Measurements from ENCODE around the gene ESRRG.

The ESRRG gene

DNA sequence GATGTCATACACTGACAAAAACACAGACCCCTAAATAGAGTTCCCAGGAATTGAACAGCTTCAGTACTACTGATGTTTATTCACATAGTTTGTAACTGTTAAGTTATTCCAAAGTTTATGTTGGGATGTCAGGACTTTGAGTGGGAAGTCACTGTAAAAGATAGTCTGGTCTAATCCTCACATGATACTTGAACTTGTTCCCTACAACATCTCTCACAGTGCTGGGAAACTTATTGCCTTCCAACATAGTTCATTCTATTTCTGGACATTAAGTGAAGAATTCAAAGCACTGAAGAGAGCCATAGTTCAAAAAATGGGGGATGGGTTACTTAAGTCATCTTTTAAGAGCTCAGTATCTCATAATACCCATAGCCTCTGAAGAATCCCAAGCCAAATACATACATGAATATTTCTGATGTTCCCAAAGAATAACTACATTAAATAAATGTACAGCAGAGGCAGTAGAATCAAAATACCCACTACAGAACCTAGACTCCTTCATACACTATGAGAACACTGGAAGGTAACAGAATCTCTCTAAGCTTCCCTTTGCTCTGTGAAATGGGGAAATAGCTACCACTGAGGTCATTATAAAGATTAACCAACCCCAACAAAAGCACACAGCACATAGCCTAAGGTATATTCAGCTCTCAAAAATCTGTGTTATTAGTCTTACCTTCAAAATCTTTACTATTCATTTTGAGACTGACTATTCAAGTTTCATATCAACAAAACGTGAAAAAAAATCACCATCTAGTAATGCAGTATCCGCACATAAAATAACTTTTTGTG is 81.4 kb downstream of the ESRRG start:
- ATAC-seq (replicated peaks) (no peak), DNase-seq (no peak)
- no peaks in the 10 kb centered on the region for H3K27me3 Mint-ChIP-seq
- peaks cover 2 to 8% of the 10 kb centered on the region in 2 donors for H3K9me3 Mint-ChIP-seq
- no peaks in the 10 kb centered on the region for H3K36me3 Mint-ChIP-seq (ENCODE audit: insufficient read depth)
- no peak overlapping the region for H3K27ac Mint-ChIP-seq
- H3K4me1 Mint-ChIP-seq (ENCODE audit: low read depth in 2 of 2) = no peaks in the 10 kb centered on the region
- no peak overlapping the region for H3K4me3 Mint-ChIP-seq

DNA sequence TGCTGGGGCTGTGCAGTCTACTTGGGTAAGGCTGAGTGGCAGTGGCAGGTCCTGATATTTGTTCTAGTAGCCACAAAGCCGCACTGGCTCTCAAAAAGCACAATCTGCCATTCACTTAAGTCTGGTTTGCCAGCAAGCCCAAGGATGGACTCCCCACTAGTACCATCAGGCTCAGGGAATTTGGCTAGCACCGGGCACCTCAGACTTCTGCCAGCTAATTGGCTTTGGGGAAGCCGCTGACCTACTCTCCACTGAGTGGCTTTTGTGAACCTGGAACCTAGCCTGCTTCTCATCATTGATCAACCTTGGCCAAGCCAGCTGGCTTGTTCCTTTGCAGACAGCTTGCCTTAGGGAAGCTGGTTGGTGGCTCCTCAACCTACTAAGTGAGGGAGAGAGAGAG is 83.1 kb downstream of the ESRRG start:
- H3K4me1 Mint-ChIP-seq (ENCODE audit: low read depth in 2 of 2) = no peaks in the 10 kb centered on the region
- H3K36me3 Mint-ChIP-seq (ENCODE audit: insufficient read depth) = no peaks in the 10 kb centered on the region
- H3K4me3 Mint-ChIP-seq = no peak overlapping the region
- ATAC-seq (replicated peaks) = no peak
- H3K27ac Mint-ChIP-seq = no peak overlapping the region
- no peak for DNase-seq
- no peaks in the 10 kb centered on the region for H3K27me3 Mint-ChIP-seq
- H3K9me3 Mint-ChIP-seq = peaks cover 0 to 2% of the 10 kb centered on the region in 2 donors

DNA sequence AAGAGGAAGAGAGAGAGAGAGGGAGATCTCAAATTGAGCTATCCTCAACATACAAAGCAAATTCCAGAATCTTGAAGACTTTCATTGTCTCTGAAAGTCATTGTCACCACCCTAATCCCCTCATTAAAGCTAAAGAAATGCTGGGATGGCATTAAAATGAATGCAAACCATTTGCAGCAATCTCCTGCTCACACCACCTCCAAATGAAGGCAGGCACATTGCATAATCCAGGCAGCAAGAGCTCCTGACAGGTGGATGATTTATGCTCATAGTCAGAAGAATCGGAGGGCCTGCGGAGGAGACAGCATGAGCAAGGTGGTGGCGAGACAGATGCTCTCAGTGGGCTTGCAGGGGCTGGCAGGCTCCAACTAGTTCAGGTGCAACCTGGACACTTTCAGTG is 90.2 kb downstream of the ESRRG start:
- Mint-ChIP-seq H3K27me3 (no peaks in the 10 kb centered on the region), H3K36me3 (ENCODE audit: insufficient read depth) (no peaks in the 10 kb centered on the region), H3K4me3 (no peak overlapping the region), H3K4me1 (ENCODE audit: low read depth in 2 of 2) (no peaks in the 10 kb centered on the region), H3K9me3 (peaks cover 6 to 7% of the 10 kb centered on the region in 2 donors), H3K27ac (no peak overlapping the region)
- ATAC-seq (replicated peaks) = no peak
- no peak for DNase-seq

DNA sequence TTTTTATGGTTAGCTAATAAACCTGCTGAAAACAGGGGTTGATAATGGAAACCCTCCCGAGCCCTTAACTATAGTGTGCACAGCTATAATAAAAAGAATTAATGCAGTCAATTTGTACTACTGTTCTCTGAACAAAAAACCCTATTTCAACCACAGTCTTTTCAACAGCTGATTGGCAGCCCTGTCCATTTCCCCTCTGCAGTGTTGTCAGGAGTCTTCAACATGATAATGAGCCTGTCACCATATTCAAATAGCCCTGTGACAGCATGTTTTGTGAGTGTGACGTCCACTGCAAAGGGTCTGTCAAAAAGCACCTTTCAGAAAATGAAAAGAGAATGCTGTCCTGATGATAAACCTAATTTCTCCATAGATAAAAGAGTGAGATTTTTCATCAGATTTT is 92.7 kb downstream of the ESRRG start:
- no peaks in the 10 kb centered on the region for H3K4me1 Mint-ChIP-seq (ENCODE audit: low read depth in 2 of 2)
- DNase-seq = no peak
- no peaks in the 10 kb centered on the region for H3K27me3 Mint-ChIP-seq
- H3K27ac Mint-ChIP-seq = no peak overlapping the region
- H3K4me3 Mint-ChIP-seq = no peak overlapping the region
- no peak for ATAC-seq (replicated peaks)
- H3K36me3 Mint-ChIP-seq (ENCODE audit: insufficient read depth) = no peaks in the 10 kb centered on the region
- peaks cover 5 to 7% of the 10 kb centered on the region in 2 donors for H3K9me3 Mint-ChIP-seq

DNA sequence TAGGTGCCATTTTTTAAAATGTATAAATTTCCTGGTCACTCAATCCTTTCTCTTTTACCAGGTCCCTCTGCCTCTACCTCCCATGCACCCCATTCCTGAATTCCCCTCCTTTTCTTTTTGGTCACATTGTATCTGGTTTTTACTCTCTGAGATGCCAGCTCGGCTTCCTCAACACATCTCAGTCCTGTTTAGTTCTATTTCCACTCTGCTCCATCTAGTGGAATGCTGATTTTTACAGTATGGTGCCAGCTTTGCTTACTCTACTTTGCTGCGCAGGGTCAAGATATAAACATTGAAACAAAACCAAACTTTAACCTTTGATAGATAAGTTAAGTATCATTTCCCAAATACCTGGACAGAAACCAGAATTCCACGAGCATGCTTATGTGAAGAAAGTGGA is 96.0 kb downstream of the ESRRG start:
- Mint-ChIP-seq H3K4me1 (ENCODE audit: low read depth in 2 of 2) (no peaks in the 10 kb centered on the region), H3K4me3 (no peak overlapping the region), H3K36me3 (ENCODE audit: insufficient read depth) (no peaks in the 10 kb centered on the region), H3K27me3 (no peaks in the 10 kb centered on the region), H3K27ac (no peak overlapping the region), H3K9me3 (peaks cover 5 to 7% of the 10 kb centered on the region in 2 donors)
- ATAC-seq (replicated peaks) = no peak
- DNase-seq = no peak

DNA sequence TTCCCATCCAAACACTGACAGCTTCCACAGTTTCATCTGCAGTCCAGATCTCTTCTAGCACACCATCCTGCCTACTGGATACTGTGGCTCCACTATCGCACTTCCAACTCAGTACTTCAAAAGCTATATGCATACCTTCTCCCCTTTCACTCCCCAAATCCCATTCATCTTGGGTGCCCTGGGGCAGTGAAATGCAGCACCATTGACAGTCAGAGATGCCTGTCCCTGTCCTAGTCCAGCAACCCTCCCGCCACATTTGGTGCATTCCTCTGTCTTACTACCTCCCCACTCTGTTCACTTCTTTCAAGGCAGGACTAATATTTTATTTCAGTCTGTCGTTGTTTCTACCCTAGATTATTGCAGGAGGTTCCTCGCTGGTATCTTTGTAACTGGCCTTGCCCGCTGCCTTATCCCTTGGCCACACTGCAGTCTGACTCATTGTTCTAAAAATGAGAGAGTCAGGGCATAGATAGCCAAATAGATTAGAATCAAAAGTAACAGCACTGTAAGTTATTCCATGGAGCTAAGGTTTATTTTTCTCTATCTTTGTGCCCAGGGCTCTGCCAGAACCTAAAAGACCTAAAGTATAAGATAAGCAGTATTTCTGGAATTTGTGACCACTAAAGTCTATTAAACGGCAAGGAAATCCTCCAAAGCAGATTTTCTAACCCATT is 96.7 kb downstream of the ESRRG start:
- H3K4me1 Mint-ChIP-seq (ENCODE audit: low read depth in 2 of 2) = no peaks in the 10 kb centered on the region
- no peak overlapping the region for H3K4me3 Mint-ChIP-seq
- no peaks in the 10 kb centered on the region for H3K27me3 Mint-ChIP-seq
- H3K27ac Mint-ChIP-seq = no peak overlapping the region
- ATAC-seq (replicated peaks) (no peak), DNase-seq (no peak)
- H3K9me3 Mint-ChIP-seq = peaks cover 7% of the 10 kb centered on the region in 2 donors
- no peaks in the 10 kb centered on the region for H3K36me3 Mint-ChIP-seq (ENCODE audit: insufficient read depth)

DNA sequence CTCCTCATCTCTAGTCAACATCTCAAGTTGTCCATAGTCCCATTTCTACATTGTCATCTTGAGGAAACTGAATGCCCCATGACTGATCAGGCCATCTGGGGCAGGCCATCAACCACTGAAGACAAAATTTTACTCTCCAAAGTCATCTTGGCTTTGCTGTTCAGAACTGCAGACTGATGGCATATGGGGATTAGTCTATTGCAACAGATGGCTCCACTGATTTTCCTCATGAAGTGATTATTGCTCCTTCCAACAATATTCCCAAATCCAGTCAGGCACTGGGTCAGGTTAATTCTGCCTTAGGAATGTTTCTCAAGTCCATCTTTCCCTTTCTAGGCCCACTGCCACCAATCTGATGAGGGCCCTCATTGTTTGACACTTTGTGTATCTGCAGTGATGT is 101.7 kb downstream of the ESRRG start:
- Mint-ChIP-seq H3K4me3 (no peak overlapping the region), H3K36me3 (ENCODE audit: insufficient read depth) (no peaks in the 10 kb centered on the region), H3K27ac (no peak overlapping the region), H3K4me1 (ENCODE audit: low read depth in 2 of 2) (no peaks in the 10 kb centered on the region), H3K9me3 (peaks cover 0 to 5% of the 10 kb centered on the region in 2 donors), H3K27me3 (no peaks in the 10 kb centered on the region)
- no peak for DNase-seq
- ATAC-seq (replicated peaks) = no peak

DNA sequence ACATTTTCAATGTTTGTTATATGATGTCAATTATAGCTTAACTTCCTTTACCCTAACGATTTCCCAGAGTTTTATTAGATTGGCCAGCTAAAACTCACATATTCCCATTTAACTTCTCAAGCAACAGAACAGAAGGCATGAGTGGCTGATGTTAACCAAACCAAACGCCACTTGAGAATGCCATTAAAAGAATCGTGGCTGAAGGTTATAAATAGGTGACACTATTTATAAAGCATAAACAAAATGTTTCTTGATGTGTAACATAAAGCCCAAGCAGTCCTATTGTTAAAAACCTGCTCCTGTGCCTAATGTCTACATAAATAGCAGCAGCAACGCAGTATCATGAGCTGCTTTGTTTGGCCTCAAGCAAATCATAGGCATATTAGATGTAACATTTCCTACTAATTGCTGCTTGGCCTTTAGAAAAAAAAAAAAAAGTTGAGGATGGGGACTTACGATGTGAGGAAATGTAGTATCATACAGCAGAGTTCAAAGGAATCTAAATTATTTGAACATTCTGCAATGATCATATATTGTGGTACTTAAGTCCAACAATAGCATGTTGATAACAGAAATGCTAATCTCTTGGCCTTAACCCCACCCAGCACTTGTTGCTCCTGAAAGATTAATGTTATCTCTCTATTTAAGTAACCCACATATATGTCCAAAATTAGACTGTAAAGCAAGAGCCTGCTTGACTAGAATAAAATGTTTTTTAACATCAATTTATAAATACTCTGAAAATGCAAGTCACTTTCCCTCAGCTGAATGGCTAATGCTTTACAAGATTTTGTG is 106.0 kb downstream of the ESRRG start:
- H3K4me3 Mint-ChIP-seq = no peak overlapping the region
- no peak for ATAC-seq (replicated peaks)
- H3K27me3 Mint-ChIP-seq = no peaks in the 10 kb centered on the region
- H3K36me3 Mint-ChIP-seq (ENCODE audit: insufficient read depth) = no peaks in the 10 kb centered on the region
- peaks cover 0 to 8% of the 10 kb centered on the region in 2 donors for H3K9me3 Mint-ChIP-seq
- no peaks in the 10 kb centered on the region for H3K4me1 Mint-ChIP-seq (ENCODE audit: low read depth in 2 of 2)
- no peak overlapping the region for H3K27ac Mint-ChIP-seq
- DNase-seq = no peak

DNA sequence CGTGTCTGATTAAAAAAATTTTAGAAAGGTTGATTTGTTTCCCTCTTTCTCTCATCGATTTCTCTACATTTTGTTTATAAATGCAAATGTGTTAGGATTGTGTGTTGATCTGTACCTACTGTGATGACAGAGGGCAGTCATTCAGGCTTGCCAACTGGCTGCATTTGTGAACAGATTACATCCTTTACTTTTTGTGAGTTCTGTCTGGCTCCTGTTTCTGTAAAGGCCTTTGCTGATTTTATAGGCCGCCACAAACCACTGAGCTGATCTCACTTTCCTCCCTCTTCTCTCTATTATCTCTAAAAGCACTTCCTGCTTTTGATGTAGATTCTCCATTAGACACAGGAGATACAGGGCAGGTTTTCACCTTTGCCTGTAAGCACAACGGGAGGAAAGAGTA is 106.8 kb downstream of the ESRRG start:
- Mint-ChIP-seq H3K4me3 (no peak overlapping the region), H3K9me3 (peaks cover 0 to 5% of the 10 kb centered on the region in 2 donors), H3K27me3 (no peaks in the 10 kb centered on the region), H3K27ac (no peak overlapping the region), H3K36me3 (ENCODE audit: insufficient read depth) (no peaks in the 10 kb centered on the region), H3K4me1 (ENCODE audit: low read depth in 2 of 2) (no peaks in the 10 kb centered on the region)
- no peak for ATAC-seq (replicated peaks)
- DNase-seq = no peak

DNA sequence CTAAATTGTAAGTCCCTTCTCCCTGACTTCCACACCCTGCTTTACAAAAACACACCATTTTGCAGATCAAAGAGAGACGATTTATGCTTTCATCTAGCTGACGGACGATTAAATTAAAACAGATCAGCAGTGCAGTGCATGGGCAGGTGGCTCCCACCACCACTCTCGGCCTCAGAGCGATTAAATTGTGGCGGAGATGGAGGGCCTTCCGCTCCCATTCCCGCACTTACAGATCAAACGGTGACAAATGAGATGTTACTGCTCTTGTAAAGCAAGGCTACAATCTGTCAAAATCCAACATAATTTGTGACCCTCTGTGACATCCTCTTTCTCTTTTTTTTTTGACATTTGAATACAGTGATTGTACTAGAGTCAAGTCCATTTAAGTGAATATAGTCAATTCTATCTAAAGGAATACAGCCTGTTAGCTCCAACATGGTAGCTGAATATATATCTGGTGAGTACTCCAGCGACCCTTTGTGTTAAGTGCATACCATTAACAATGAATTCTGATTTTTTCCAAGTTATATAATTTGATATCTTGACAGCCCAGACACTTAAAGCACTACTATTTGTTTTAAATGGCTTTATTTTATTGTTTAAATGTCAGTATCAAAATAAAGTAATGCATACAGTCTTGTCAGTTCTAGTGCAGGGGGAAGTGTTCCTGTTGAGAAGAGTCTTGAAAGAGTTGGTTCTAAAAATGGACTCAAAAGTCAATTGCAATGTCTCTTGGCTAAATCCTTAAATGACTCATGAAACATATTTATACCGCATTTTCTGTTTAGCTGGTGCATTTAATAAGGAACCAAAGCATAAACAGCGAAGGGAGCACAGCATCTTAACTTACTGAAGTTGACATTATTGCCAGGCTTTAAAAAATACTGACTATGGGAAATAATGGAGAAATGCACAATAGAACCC is 109.0 kb downstream of the ESRRG start:
- Mint-ChIP-seq H3K4me3 (no peak overlapping the region), H3K36me3 (ENCODE audit: insufficient read depth) (no peaks in the 10 kb centered on the region), H3K27me3 (no peaks in the 10 kb centered on the region), H3K9me3 (peaks cover 0 to 5% of the 10 kb centered on the region in 2 donors), H3K27ac (no peak overlapping the region), H3K4me1 (ENCODE audit: low read depth in 2 of 2) (no peaks in the 10 kb centered on the region)
- ATAC-seq (replicated peaks) = no peak
- DNase-seq = no peak

DNA sequence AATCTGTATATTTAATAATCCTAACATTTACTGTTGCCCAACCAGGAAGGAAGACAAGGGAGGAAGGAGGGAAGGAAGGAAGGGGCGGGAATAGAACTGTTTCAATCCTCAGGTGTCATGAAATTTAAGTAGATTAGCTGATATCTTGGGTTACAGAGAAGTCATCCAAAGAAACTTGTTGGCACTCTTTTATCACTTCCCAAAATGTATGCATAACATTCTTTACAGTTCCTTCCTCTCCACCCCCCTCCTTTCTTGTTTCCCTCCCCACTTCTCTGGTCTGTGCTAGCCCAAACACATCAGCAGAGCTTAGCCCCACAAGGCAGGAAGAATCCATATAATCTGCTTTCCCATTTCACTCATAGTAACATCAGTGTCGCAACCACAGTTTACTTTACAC is 110.9 kb downstream of the ESRRG start:
- peaks cover 0 to 6% of the 10 kb centered on the region in 2 donors for H3K9me3 Mint-ChIP-seq
- no peaks in the 10 kb centered on the region for H3K36me3 Mint-ChIP-seq (ENCODE audit: insufficient read depth)
- no peaks in the 10 kb centered on the region for H3K27me3 Mint-ChIP-seq
- H3K27ac Mint-ChIP-seq = no peak overlapping the region
- DNase-seq = no peak
- no peak overlapping the region for H3K4me3 Mint-ChIP-seq
- no peak for ATAC-seq (replicated peaks)
- H3K4me1 Mint-ChIP-seq (ENCODE audit: low read depth in 2 of 2) = no peaks in the 10 kb centered on the region

DNA sequence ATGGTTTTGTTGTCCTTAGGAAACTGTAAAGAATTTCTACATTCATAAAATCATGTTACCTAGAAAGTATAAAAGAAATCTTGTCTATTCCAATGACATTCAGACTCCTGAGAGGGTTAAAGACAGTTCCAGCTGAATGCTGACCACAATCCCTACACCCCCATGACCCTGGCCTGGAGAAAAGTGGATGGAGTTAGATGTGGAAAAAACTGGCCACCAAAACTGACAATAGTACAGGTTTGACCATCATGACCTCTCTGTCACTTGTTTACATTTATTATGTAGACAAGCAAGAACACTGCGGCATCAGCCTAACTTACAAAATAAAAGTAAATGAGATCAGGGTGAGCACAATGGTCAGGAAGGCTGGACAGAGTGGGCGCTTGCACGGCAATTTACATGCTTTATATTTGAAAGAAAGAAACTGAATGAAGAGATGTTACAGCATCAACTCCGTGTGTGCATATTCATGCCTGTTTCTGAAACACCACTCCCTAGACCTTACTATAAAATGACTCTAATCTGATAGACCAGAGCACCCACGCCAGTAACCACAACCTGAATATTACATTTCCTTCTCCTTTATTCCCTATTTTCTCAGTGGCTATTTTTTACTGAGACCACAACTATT is 116.0 kb downstream of the ESRRG start:
- Mint-ChIP-seq H3K27me3 (no peaks in the 10 kb centered on the region), H3K36me3 (ENCODE audit: insufficient read depth) (no peaks in the 10 kb centered on the region), H3K4me3 (no peak overlapping the region), H3K9me3 (peaks cover 0 to 9% of the 10 kb centered on the region in 2 donors), H3K27ac (no peak overlapping the region), H3K4me1 (ENCODE audit: low read depth in 2 of 2) (no peaks in the 10 kb centered on the region)
- DNase-seq (no peak), ATAC-seq (replicated peaks) (no peak)

Data from effector memory CD8-positive, alpha-beta T cell (primary cell).